ENCODE results near the gene EVX2.

EVX2 gene

DNA sequence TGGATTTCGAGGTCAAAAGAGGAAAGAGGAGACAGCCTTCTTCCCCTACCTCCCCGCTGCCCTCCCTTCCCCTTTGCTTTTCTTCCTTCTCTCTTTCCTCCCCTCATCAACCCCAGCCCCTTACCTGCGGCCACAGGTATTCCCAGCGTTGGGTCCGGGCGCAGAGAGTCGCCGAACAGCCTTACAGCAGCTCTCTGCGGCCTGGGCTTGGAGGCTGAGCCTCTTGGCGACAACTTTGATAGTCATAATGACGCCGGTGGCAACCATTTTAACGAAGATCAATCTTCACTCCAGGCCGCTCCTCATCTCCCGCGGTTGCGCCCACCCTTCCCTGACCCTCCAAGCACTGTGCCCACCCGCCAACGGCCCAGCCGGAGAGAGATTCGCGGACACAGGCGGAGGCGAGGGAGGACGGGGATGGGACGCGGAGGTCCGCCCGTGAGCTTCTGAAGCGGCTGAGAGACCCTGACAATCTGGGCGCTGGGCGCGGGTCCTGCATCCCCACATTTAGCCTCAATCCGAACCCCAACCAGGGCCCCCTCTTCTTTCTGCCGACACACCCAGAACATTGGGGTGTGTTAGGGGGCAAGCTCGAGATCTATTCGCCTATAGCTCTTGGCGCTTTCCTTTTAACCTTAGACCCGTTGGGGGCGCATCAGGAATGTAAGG is 1.5 kb upstream of the EVX2 start:
- no peak for DNase-seq (ENCODE audit: insufficient read length, low spot score)
- no peak for FAIRE-seq

DNA sequence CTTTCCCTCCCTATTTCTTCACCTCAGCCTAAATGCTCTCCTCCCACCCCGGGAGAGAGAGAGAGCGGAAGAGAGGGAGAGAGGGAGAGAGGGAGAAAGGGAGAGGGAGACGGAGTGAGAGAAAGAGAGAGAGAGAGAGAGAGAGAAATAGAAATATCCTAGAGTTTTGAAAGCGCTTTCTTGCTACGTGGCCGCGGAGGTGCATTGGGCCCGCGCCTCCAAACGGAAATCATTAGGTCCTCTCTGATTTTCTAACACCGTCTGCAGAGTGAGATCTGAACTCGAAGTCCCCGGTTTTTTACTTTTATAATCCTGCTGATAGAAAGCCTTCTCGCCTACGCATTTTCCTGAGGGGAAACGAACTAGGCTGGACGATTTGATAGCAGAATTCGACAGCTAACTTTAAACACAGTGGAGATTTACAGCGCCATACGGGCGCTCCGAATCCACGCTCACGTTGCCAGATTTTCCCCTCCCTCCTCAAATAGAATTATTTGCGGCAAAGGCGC is 903 bp upstream of the EVX2 start:
- DNase-seq (ENCODE audit: insufficient read length, low spot score) = no peak
- FAIRE-seq = no peak

DNA sequence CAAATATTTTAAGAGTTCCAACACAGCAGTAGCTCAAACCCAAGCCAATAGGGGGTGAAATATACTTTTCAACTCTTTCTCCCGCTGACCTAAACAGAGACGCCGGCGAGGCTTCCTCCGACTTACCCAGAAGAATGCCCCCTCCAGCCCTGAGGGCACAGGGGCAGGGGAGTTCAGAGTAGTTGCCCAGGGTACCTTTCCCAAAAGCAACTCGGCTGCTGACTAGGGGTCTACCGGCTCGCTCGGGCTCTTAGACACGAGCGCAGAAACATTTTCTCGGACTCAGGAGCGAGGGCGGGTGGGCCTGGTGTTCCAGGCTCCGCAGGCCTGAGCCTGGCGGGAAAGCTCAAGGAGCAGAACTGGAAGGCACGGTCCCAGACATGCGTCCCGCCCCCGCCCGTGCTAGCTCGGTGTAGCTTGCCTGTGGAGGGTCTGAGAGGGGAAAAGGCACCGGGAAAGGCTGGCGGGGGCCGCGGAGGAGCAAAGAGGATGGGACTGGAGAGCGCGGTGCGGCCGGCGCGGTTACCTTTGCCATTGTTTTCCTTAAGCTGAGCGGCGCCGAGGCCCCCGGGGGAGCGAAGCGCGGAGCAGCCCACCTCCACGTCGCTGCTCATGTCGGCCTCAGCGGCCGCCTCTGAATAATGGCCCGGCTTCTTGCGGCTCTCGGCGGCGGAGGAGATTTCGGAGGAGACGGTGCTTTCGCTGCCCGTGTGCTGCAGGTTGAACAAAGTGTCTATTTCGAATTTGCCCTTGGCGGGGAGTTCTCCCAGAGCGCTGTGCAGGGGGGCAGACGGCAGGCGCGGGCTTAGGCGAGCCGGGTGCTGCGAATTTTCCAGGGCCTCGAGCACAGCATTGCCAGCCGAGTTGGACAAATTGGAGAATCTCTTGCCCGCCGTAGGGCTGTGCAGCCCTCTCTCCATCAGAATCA is 674 bp downstream of the EVX2 start:
- FAIRE-seq = no peak

DNA sequence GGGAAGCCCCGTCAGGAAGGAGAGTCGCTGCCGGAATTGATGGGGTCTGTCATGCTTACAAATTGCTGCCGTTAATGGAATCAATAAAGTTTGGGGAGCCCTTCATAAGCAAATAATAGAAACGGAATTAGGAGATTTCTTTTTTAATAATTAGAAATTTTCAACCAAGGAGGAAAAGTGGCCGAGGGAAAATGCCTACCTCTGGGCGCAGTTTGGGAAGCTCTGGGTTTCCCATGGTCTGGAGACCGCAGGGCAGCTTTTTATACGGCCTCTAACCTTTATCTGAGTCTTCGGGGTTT is 1.3 kb downstream of the EVX2 start:
- FAIRE-seq (no peak), DNase-seq (ENCODE audit: insufficient read length, low spot score) (no peak)

More for the DNA sequence above, 674 bp downstream of the EVX2 start:
- no peak for DNase-seq (ENCODE audit: insufficient read length, low spot score)

DNA sequence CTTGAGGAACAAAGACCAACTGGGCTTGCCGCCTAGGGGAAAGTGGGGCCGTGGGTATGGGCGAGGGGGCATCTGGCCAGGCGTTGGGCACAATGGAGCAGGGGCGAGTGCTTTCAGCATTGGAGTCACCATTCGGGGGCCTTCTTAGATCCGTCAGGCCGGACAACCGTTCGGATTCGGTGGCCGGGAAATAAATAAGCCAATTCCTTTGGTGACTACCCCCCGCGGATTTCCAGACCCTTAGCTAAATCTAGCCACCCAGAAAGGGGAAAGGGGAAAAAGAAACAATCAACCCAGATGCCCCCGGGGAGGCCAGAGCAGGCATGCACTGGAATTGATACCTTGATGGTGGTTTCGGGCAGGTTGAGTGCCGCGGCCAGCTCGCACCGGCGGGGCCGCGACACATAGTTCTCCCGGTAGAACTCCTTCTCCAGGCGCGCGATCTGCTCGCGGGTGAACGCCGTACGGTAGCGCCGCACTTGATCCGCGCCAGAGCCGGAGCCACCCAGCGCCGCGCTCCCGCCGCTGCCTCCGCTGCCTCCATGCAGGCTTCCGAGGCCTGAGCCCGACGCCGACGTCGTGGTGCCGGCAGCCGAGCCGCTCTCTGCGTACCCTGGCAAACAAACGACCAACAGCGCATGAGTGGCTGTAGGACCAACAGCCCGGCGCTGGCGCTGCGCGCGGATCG is 1.8 kb downstream of the EVX2 start:
- FAIRE-seq = no peak
- no peak for DNase-seq (ENCODE audit: insufficient read length, low spot score)

DNA sequence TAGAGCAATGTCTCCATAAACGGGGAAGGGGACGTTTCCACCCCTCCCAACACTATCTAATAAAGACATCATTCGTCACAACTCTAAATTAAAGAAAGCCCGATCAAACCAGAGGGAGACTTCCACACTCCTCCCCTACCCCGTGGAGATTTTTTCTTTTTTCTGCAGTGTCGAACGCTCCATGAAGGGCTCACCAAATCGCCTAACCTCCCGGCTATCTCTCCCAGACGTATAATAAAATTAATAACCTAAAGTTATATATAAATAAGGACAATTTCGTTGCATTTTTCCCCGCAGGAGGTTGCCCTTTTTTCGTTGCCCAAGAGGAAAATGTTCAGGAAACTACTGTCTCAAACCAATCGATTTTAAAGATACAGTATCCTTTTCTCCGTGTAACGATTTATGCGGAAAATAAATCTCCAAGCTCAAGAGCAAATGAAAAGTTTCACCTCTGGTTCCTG is 2.4 kb downstream of the EVX2 start:
- DNase-seq (ENCODE audit: insufficient read length, low spot score) (no peak), FAIRE-seq (no peak)

DNA sequence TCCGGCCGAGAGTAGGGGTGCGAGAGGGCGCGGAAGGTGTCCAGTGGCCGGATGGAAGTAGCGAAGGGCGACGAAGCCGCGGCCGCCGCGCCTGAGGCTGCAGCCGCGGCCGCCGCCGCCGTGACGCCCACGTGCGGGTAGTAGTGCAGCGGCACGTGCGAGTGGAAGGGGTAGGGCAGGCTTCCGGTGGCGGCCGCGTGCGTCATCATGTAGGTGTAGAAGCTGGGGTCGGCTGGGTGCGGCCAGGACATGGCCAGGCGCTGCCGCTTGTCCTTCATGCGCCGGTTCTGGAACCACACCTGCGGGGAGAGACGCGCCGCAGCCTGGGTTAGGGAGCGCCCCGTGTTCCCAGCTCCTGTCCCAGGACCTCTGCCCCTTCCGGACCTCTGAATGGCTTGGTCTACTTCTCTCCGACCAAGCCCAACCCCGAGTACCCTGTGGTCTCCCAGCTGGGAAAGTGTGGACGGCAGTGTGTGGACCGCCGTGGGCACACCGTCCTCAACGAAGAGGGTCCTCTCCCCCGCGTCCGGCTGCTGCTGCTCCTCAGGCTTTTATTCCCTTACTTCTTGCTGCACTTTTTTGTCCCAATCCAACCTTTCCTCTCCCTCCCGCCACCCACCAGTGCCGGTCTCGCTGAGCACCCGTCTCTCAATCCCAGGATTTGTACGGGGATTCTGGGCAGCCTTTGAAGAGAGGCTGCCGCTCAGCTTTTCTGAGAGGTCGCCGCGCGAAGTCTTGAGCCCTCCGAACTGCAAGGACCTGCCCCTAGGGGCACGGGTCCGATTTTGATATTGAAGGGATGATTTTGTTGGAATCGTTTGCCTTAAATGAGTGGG is 3.0 kb downstream of the EVX2 start:
- DNase-seq (ENCODE audit: insufficient read length, low spot score) (no peak), FAIRE-seq (no peak)

DNA sequence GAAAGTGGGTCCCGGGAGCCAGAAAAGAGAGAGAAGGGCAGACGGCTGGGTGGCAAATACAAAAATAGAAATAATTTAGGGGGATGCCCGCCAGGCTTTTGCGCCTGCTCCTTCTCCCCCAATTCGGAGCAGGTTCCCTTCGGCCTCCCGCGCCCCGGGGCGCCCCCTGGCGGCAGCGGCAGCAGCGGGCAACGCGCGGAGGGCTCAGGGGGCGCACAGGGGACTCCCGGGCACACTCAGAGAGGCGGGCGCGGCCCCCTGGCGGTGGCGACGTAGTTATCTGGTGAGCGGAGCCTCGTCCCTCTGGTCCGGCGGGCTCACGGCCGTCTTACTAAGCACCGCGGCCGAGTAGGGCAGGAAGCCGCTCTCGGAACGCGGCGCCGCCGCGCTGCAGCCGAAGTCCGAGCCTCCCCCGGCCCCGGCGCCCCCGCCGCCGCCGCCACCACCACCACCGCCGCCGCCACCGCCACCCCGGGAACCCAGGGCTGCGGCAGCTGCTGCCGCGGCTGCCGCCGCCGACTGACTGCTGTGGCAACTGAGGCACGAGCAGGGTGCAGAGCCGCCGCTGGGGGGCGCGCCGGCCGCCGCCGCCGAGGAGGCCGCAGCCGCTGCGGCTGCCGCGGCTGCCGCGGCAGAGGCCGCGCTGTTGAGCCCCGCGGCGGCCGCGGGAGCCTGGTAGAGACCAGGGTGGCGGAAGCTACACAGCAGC is 3.8 kb downstream of the EVX2 start:
- no peak for FAIRE-seq
- DNase-seq (ENCODE audit: insufficient read length, low spot score) = peak; percentile 69

DNA sequence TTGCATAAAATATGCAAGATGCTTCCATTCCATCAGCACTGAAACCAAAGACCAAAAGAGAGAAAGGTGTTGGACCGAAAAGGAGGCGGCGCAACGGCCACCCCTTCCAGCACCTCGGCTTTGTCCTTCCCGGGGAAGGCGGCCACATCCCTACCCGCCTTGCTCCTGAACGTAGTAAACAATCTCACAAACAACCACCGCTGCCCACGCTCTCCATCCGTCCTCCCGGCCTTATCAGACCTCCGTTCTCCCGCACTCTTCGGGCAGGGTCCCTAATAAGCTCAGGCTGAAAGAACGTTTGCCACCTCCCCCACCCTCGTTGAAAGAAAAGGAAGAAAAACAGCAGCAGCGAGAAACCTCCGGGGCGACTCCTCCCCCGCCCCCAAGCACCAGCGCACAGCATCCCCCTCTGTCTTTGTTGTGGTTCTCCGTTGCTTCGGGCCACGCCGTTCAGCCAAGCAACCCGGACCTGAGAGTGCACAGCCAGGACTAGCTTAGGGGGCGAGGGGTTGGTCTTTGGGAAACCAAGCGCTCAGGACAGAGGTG is 4.4 kb downstream of the EVX2 start:
- FAIRE-seq = no peak
- DNase-seq (ENCODE audit: insufficient read length, low spot score) = no peak

DNA sequence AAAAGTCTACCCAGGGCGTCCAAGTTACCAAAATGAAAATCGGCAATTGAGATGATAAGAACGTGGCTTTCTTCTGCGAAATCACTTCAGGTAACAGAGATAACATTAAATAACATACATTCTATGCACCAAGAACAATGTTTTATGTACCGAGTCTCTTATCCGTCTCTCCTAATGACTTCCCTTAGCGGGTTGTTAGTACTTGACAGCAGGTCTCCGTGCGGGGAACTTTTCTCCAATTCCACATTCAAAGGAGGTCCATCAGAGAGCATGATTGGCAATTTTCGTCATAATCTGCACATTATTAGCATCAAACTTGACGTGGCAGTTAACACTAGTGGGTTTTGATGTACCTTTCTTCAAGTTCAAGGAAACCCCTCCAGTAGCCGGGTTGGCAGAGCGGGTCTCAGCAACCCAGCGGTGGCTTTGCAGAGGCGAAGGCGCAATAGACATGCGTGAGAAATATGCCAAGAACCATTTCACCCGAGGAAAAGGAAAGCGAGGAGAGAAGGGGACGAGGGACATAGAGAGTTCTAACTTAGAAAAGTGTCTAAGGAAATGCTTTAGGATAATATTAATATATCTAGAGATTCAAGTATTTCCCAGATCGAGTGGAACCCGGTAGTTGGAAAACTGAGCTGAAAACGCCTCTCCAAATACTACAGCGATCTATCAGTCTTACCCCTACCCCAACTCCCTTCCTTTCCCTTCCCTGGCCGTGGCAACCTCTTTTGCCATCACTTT is 5.0 kb downstream of the EVX2 start:
- DNase-seq (ENCODE audit: insufficient read length, low spot score) (no peak), FAIRE-seq (no peak)

DNA sequence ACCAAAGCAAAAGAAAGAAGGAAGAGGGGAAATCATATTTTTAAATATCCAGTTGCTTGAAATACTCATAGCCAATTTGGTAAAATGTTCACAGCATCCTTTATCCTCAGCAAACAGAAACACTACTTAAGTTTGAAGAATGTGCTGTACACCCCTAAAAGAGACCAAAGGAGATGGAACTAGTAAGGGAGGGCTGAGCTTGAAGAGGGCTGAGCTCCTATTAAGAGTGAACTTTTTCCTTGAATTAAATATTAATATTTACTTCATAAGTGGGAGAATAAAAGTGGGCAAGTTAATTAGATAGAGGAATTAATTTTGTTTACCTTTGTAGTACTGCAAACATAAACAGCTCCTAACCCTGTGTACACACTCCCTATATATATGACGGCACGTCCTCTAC is 7.0 kb downstream of the EVX2 start:
- DNase-seq (ENCODE audit: insufficient read length, low spot score) = no peak
- no peak for FAIRE-seq

DNA sequence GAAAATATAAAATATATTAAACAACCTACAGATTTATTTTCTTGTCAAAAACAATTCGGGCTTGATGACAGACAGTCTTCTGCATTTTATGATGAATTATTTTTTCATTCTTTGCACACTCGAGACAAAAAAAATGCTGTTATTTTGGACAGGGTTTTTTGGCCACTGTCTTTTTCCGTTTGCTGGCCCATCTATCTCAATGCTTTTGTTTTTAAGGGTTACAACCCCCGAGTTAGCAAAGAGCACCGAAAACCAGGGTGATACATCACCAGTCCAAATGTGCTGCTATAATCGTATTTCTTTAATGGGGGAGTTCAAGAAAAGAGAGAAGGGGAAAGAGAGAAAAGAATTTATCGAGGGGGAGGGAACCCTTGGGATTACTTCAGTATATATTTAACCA is 7.7 kb downstream of the EVX2 start:
- DNase-seq (ENCODE audit: insufficient read length, low spot score) (no peak), FAIRE-seq (no peak)

DNA sequence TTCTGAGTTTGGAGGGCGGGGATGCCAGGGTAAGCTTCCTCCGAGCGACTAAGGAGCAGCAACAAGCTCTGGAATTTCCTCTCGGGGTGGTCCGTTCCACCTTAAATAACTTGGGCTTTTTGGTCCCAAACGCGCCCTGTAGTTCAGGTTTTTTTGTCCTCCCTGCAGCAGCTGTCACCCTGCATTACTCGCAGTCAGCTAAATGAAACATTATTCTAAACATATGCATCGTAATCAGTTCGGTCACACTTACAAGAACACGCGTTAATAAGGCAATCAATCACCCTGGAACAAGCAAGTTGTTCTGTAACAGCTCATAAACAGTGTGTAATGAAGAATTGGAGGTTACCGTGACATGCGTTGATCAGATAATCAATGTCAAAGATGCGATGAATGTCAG is 8.3 kb downstream of the EVX2 start:
- FAIRE-seq = no peak

DNA sequence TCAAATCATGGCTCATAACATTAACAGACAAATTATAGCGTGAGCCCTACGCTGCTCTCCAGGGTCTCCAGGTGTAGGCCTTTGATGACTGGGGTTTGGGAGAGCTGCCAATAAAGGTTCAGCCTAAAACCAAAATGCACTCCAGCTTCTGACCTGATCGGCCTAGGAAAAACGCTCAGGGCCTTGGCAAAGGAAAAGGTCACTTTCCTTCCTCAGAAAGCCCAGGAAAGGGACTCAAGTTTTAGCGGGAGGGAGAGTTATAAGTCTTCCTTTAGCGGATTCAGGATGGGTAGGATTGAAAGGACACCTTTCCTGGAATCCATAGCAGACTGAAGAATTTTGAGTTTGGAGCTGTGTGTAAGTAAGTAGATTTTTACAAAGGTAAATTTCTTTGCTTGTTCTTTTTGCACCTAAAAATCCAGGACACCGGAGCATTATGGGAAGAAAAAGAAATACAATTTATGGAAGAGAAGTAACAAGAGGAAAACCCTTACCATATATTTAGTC is 8.8 kb downstream of the EVX2 start:
- FAIRE-seq (no peak), DNase-seq (ENCODE audit: insufficient read length, low spot score) (no peak)

More for the DNA sequence above, 8.3 kb downstream of the EVX2 start:
- no peak for DNase-seq (ENCODE audit: insufficient read length, low spot score)

DNA sequence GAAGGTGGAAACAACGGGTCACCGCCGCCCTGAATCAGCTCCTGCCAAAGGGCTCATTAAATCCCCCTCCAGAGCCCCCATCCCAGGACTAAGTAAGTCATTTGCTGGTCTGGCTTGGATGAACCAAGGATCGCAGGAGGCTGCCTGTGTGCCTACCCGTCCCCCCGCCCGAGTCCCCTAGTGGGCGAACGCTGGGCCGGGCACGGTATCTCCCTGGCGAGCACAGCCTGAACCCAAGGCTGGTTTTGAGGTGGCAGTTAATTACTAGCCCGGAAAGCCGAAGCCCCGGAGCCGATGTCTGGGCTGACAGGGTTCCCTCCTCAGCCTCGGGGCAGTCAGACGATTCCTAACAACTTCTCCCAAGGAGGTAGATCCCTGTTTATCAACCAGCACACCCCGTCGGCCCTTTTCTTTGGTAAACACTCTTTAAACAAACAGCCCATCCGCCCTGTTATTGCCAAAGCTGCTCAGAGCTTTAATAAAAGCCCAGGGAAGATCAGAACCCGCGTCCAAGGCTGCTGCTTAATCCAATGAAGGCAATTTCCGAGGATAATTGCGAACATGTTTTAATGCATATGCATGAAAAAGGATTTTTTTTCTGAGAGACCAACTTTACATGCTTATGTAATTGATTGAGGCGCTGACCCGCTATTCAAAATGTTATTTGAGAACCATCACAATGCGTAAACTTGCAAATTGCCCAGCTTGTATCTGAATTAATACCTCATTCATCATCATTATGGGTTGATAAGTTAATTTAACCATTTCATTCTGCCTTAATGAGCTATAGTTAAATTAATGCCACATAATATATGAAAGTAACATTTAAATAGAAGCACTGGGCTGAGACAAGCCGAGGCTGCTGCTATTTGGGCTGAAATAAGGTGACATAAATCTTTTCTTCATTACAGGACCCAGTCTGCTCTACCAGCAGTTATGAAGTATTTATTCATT is 10.5 kb downstream of the EVX2 start:
- DNase-seq (ENCODE audit: insufficient read length, low spot score) = no peak
- no peak for FAIRE-seq

DNA sequence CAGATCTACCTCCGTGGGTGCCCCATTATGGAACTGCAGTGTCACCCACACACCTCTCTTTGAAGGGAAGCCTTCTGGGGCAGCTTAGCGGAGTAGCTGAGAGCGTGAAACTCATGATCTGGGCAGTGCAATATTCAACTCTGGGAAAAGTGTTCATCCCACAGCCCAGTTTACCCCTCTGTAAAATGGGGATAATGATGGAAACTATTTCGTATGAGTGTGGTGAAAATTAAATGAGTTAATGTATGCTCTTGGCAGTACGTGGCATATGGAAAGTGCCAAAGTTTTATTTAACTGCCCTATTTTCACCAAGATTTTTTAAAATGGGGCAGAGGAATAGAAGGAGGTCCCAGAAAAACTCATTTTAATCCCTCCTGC is 11.5 kb downstream of the EVX2 start:
- no peak for DNase-seq (ENCODE audit: insufficient read length, low spot score)
- no peak for FAIRE-seq
